ENCODE results near the gene CMIP.

DNA sequence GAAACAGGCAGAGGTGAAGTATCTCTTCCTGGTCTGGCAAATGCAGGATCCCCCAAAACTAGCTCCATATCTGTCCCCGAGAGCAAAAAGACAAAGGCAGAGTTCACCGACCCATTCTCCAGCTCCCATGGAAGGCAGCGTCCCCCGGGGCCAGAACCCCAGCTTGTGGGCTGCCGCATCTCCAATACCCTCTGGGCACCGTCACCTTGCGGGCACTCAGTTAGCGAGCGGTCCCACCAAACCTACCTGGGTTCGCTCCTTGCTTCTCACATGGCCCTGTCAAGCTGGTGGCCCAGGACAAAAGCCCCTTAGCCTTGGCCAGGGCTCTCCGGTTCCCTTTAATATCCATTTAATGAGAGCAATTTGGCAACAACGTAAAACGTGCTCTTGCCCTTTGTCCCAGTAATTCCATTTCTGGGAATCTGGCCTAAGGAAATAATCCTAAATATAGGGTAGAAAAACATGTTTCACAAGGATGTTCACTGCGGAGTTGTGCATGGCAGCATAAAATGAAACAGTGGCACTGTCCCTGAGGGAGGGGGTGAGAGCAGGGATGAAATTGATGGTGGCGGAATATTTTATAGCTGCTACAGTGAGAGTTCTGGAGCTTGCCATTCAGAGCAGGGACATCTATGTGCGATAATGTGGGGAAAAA, 157.1 kb downstream of the CMIP start:
- TF ChIP-seq SP1 (IDR thresholded peaks at IDR 0.05) (no peak), BHLHE40 (IDR thresholded peaks at IDR 0.05; ENCODE audit: borderline replicate concordance) (no peak), FOXA1 (IDR thresholded peaks at IDR 0.05) (no peak), SUZ12 (IDR thresholded peaks at IDR 0.05) (no peak), ELF4 (IDR thresholded peaks at IDR 0.05) (no peak), FOXM1 (IDR thresholded peaks at IDR 0.05; ENCODE audit: borderline replicate concordance) (no peak)
